CD4-positive, CD25-positive, alpha-beta regulatory T cell (primary cell): ENCODE data around the gene PI4K2B. TPM values are rescaled to one million over a fixed set of nuclear protein-coding genes. Genes with fewer than 3 reads are reported as not detected.
A peak's percentile ranks its signal among the peaks of the same experiment; 100 is the strongest.
"Not testable (repeated sequence)": the region's sequence is repeated elsewhere in the genome, so short reads cannot be mapped to it uniquely, and the experiment has no call there.

Experiments
- ATAC-seq, 2 donors: fragments of 150-1000 bp; cut with Tn5 transposase; one replicate each; pipeline ENCODE4 v1.10.0; 2021; ENCODE audit warnings: low read depth in 2 of 2, moderate number of reproducible peaks in 2 of 2, moderate library complexity in 1 of 2
- DNase-seq, 3 donors: peaks; one replicate each; pipeline versions ENCODE4 v3.0.0 to v3.0.0-alpha.2; 2012 to 2022; ENCODE audit warnings: mixed read lengths in 1 of 3
- H3K27ac ChIP-seq: one replicate; pipeline ENCODE4 v1.7.0; 2013; ENCODE audit warnings: mild to moderate bottlenecking, low read length; ENCODE audit not compliant: insufficient read depth, poor library complexity, severe bottlenecking
- H3K27me3 ChIP-seq: one replicate; pipeline ENCODE4 v1.7.0; 2013; ENCODE audit warnings: low read length; ENCODE audit not compliant: control insufficient read depth, insufficient read depth
- H3K36me3 ChIP-seq: one replicate; pipeline ENCODE4 v1.7.0; 2013; ENCODE audit warnings: mild to moderate bottlenecking, low read length, moderate library complexity; ENCODE audit not compliant: control insufficient read depth, insufficient read depth
- H3K4me1 ChIP-seq: 2 replicates; pipeline ENCODE4 v1.7.0; 2013; ENCODE audit warnings: mild to moderate bottlenecking, low read length; ENCODE audit not compliant: insufficient read depth, control insufficient read depth, poor library complexity, severe bottlenecking
- H3K4me3 ChIP-seq: one replicate; pipeline ENCODE4 v1.7.0; 2013; ENCODE audit warnings: low read depth, mild to moderate bottlenecking, low read length, moderate library complexity
- H3K9me3 ChIP-seq, 2 experiments: 1 replicate in 1 of 2; 2 replicates in 1 of 2; pipeline ENCODE4 v1.7.0; 2013; ENCODE audit warnings: low read length in 2 of 2, mild to moderate bottlenecking in 1 of 2, moderate library complexity in 1 of 2; ENCODE audit not compliant: control insufficient read depth in 2 of 2
- H3K27ac Mint-ChIP-seq, 3 donors: one replicate each; pipeline ENCODE4 v1.8.0; 2020 to 2022; ENCODE audit warnings: mild to moderate bottlenecking in 3 of 3, mixed read lengths in 3 of 3, moderate library complexity in 2 of 3
- H3K27me3 Mint-ChIP-seq: one replicate; pipeline ENCODE4 v1.8.0; 2022; ENCODE audit warnings: mild to moderate bottlenecking, mixed read lengths
- H3K36me3 Mint-ChIP-seq: one replicate; pipeline ENCODE4 v1.8.0; 2020; ENCODE audit warnings: mixed read lengths
- H3K4me1 Mint-ChIP-seq, 4 donors: one replicate each; pipeline ENCODE4 v1.8.0; 2020 to 2022; ENCODE audit warnings: mixed read lengths in 4 of 4, mild to moderate bottlenecking in 1 of 4
- H3K4me3 Mint-ChIP-seq, 4 donors: one replicate each; pipeline ENCODE4 v1.8.0; 2020 to 2022; ENCODE audit warnings: mild to moderate bottlenecking in 4 of 4, mixed read lengths in 4 of 4, moderate library complexity in 3 of 4
- H3K9me3 Mint-ChIP-seq, 7 donors: one replicate each; pipeline ENCODE4 v1.8.0; 2020 to 2022; ENCODE audit warnings: mixed read lengths in 7 of 7, mild to moderate bottlenecking in 3 of 7, moderate library complexity in 2 of 7
- polyA plus RNA-seq, 4 donors: library from polyadenylated mRNA; unstranded; fragments of 300-500 nt; fragmentation: Illumina TruSeq; gene quantifications; one replicate each; pipeline ENCODE4 v1.2.3, GENCODE V29; 2021
- total RNA-seq: library from RNA; stranded (reverse); gene quantifications from one replicate; pipeline ENCODE4 v1.2.3, GENCODE V29; 2022

PI4K2B gene
- total and polyA plus RNA-seq, 5 donors from 2014 or later, result 12.1 to 19.0 (median 13.5) TPM

- H3K4me3 ChIP-seq, ATAC-seq, H3K27ac ChIP-seq, DNase-seq, H3K27me3 ChIP-seq, H3K9me3 Mint-ChIP-seq, H3K4me3 Mint-ChIP-seq, H3K9me3 ChIP-seq, H3K4me1 ChIP-seq, H3K27me3 Mint-ChIP-seq: not testable (repeated sequence)
- peaks cover 25 to 39% (median 31%) of the 10 kb centered on the region in 4 donors for H3K4me1 Mint-ChIP-seq
- peaks cover 24% of the 10 kb centered on the region for H3K36me3 Mint-ChIP-seq
- peaks cover 34% of the 10 kb centered on the region for H3K36me3 ChIP-seq
- H3K27ac Mint-ChIP-seq, result peak overlapping the region in 1 of 3 donors; percentile 17
Measured at GRCh38 chr4:25253786-25254185, 20.0 kb downstream of the PI4K2B start.

DNA sequence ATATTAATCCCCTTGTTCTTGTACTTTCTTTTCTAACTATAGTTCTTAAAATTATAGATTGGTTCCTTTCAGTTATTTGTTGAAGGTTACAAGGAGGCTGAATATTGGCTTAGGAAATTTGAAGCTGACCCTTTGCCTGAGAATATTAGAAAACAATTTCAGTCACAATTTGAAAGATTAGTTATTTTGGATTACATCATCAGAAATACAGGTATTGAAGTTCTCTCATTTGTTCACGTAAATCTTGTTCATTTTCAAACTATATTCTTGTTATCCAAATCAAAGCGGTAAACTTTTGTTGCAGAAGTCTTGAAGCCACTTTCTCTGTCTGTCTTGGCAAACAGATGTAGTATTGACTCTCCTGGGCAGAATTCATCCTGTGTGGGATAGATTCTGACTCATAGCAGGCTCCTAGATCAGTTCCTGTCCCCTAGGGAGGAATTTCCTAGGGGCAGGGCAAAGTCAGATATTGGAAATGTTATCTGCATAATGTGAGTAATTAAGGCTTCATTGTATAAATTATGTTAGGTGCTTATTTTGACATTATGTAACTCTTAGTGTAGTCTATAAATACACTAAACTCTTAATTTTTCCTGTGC lies 25.2 kb downstream of the PI4K2B start:
- Mint-ChIP-seq H3K36me3 (peaks cover 34% of the 10 kb centered on the region), H3K9me3 (no peaks in the 10 kb centered on the region), H3K27me3 (no peaks in the 10 kb centered on the region), H3K4me3 (no peak overlapping the region), H3K27ac (peak overlapping the region in 1 of 3 donors; percentile 35), H3K4me1 (peaks cover 0 to 5% (median 3%) of the 10 kb centered on the region in 4 donors)
- DNase-seq, result no peak
- Histone ChIP-seq H3K27me3 (no peaks in the 10 kb centered on the region), H3K27ac (no peak overlapping the region), H3K9me3 (no peaks in the 10 kb centered on the region), H3K4me1 (no peaks in the 10 kb centered on the region), H3K36me3 (peaks cover 75% of the 10 kb centered on the region), H3K4me3 (no peak overlapping the region)
- no peak for ATAC-seq

DNA sequence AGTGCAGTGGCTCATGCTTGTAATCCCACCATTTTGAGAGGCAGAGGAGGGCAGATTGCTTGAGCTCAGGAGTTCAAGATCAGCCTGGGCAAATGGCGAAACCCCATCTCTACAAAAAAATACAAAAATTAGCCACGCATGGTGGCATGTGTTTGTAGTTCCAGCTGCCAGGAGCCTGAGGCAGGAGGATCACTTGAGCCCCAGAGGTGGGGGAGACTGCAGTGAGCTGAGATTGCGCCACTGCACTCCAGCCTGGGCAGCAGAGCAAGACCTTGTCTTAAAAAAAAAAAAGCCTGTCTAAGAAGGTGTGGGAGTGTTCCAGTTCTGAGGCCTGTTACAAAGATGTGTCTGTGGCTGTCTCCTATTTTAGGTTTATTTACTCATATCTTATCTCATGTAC lies 38.0 kb downstream of the PI4K2B start:
- no peak for DNase-seq
- Histone ChIP-seq H3K4me3 (no peak overlapping the region), H3K27ac (no peak overlapping the region), H3K27me3 (no peaks in the 10 kb centered on the region), H3K9me3 (no peaks in the 10 kb centered on the region), H3K36me3 (peaks cover 36% of the 10 kb centered on the region), H3K4me1 (no peaks in the 10 kb centered on the region)
- no peak for ATAC-seq
- Mint-ChIP-seq H3K9me3 (no peaks in the 10 kb centered on the region), H3K27me3 (no peaks in the 10 kb centered on the region), H3K4me3 (no peak overlapping the region), H3K36me3 (peaks cover 30% of the 10 kb centered on the region), H3K27ac (no peak overlapping the region), H3K4me1 (peaks cover 0 to 9% (median 2%) of the 10 kb centered on the region in 4 donors)

DNA sequence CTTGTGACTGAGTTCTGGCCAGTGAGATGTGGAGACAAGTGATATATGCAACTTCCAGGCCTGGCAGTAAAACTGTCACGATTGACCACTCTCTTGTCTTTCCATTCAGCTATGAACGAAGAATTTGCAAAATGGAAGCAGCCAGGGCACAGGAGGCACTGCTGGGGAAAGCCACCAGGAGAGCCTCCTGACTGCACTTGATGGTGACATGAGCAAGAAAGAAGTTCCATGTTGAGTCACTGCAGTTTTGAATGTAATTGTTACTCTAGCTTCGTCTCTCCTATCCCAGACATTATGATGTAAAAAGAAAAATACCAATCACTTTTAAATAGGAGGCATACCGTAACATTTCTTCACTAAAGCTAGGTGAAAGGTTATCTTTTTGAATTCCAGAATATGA lies 46.4 kb downstream of the PI4K2B start:
- no peaks in the 10 kb centered on the region for H3K4me1 ChIP-seq
- Mint-ChIP-seq H3K4me3 (no peak overlapping the region), H3K9me3 (peaks cover 0 to 1% (median 0%) of the 10 kb centered on the region in 7 donors), H3K27ac (no peak overlapping the region), H3K27me3 (no peaks in the 10 kb centered on the region), H3K36me3 (peaks cover 20% of the 10 kb centered on the region), H3K4me1 (peaks cover 0 to 9% (median 3%) of the 10 kb centered on the region in 4 donors)
- ATAC-seq, result no peak
- no peak overlapping the region for H3K4me3 ChIP-seq
- H3K9me3 ChIP-seq, result no peaks in the 10 kb centered on the region
- peaks cover 30% of the 10 kb centered on the region for H3K36me3 ChIP-seq
- no peak overlapping the region for H3K27ac ChIP-seq
- H3K27me3 ChIP-seq, result no peaks in the 10 kb centered on the region
- no peak for DNase-seq

DNA sequence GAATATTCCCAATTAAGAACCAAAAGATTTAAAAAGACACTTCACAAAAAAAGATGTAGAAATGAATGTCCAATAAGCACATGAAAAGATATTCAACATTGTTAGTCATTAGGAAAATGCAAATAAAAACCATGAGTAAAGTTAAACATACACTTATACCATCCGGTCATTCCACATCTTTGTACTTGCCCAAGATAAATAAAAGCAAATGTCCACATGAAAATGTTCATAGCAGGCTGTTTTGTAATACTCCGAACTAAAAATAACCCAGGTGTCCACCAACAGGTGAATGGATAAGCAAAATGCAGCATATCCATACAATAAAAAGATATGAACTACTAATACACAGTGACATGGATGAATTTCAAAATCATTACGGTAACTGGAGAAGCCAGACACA lies 50.1 kb downstream of the PI4K2B start:
- Histone ChIP-seq H3K36me3 (peaks cover 13% of the 10 kb centered on the region), H3K27me3 (no peaks in the 10 kb centered on the region), H3K4me3 (no peak overlapping the region), H3K4me1 (no peaks in the 10 kb centered on the region), H3K9me3 (no peaks in the 10 kb centered on the region), H3K27ac (no peak overlapping the region)
- no peak for DNase-seq
- no peak overlapping the region for H3K4me3 Mint-ChIP-seq
- H3K9me3 Mint-ChIP-seq, result peaks cover 5 to 15% (median 7%) of the 10 kb centered on the region in 7 donors
- ATAC-seq, result no peak
- H3K4me1 Mint-ChIP-seq, result peaks cover 0 to 7% (median 0%) of the 10 kb centered on the region in 4 donors
- no peak overlapping the region for H3K27ac Mint-ChIP-seq
- H3K27me3 Mint-ChIP-seq, result peaks cover 11% of the 10 kb centered on the region
- peaks cover 22% of the 10 kb centered on the region for H3K36me3 Mint-ChIP-seq

DNA sequence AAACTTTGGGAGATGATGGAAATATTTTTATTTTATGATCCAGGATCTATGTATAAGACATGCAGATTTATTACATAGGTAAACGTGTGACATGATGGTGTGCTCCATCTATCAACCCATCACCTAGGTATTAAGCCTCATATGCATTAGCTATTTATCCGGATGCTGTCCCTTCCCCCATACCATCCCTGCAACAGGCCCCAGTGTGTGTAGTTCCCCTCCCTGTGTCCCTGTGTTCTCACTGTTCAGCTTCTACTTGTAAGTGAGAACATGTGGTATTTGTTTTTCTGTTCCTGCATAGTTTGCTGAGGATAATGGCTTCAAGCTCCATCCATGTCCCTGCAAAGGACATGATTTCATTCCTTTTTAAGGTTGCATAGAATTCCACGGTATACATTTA lies 50.6 kb downstream of the PI4K2B start:
- Histone ChIP-seq H3K4me3 (no peak overlapping the region), H3K9me3 (no peaks in the 10 kb centered on the region), H3K36me3 (peaks cover 13% of the 10 kb centered on the region), H3K27me3 (no peaks in the 10 kb centered on the region), H3K27ac (no peak overlapping the region), H3K4me1 (no peaks in the 10 kb centered on the region)
- no peak overlapping the region for H3K27ac Mint-ChIP-seq
- H3K27me3 Mint-ChIP-seq, result peaks cover 11% of the 10 kb centered on the region
- ATAC-seq (no peak), DNase-seq (no peak)
- peaks cover 22% of the 10 kb centered on the region for H3K36me3 Mint-ChIP-seq
- H3K4me1 Mint-ChIP-seq, result peaks cover 0 to 7% (median 0%) of the 10 kb centered on the region in 4 donors
- H3K9me3 Mint-ChIP-seq, result peaks cover 5 to 19% (median 7%) of the 10 kb centered on the region in 7 donors
- no peak overlapping the region for H3K4me3 Mint-ChIP-seq

DNA sequence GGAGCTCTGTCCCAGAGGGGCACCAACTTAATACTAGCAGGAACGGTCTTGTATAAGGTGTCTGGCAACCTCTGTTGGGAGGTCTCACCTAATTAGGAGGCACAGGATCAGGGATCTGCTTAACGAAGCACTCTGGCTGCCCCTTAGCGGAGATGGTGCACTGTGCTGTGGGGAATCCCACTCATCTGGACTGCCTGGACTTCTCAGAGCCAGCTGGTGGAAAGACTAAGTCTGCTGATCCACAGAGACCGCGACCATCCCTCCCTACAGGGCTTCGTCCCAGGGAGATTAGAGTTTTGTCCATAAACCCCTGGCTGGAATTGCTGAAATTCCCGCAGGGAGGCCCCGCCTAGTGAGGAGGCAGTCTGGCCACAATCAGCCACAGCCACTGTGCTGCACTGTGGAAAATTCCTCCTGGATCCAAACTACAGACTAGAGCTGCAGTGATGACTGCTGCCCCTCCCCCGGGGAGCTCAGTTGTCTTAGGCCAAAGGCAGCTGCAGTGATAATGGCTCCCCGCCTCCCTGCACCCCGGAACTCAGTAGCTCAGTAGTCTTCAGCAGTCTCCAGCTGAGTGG lies 56.7 kb downstream of the PI4K2B start:
- no peak overlapping the region for H3K27ac Mint-ChIP-seq
- H3K9me3 Mint-ChIP-seq, result peaks cover 5 to 19% (median 9%) of the 10 kb centered on the region in 7 donors

More for the DNA sequence above, 56.7 kb downstream of the PI4K2B start:
- Histone ChIP-seq H3K4me3 (no peak overlapping the region), H3K27ac (no peak overlapping the region), H3K4me1 (no peaks in the 10 kb centered on the region), H3K9me3 (no peaks in the 10 kb centered on the region), H3K36me3 (no peaks in the 10 kb centered on the region), H3K27me3 (no peaks in the 10 kb centered on the region)
- no peak overlapping the region for H3K4me3 Mint-ChIP-seq
- H3K27me3 Mint-ChIP-seq, result peaks cover 16% of the 10 kb centered on the region
- H3K4me1 Mint-ChIP-seq, result no peaks in the 10 kb centered on the region
- DNase-seq, result no peak
- no peak for ATAC-seq
- peaks cover 6% of the 10 kb centered on the region for H3K36me3 Mint-ChIP-seq
